Spleen (tissue), 7 donors: ENCODE data around the gene HCK.
A peak's percentile ranks its signal among the peaks of the same experiment; 100 is the strongest.

Source experiments
- CTCF ChIP-seq, 11 experiments: fragments of 200-600 bp in 7 of 11; fragments of 450-650 bp in 4 of 11; sonication (generic) in 4 of 11; IDR thresholded peaks in 8 of 11; conservative IDR thresholded peaks in 3 of 11; 1 replicate in 7 of 11; 2 replicates in 4 of 11; pipeline versions ENCODE4 v1.4.0 to v1.8.0; 2016 to 2021; ENCODE audit warnings: antibody characterized with exemption in 11 of 11, inconsistent platforms in 4 of 11, mild to moderate bottlenecking in 1 of 11
- POLR2A ChIP-seq, 3 donors: fragments of 450-650 bp; IDR thresholded peaks; one replicate each; pipeline ENCODE4 v1.5.1; 2017; ENCODE audit warnings: antibody characterized with exemption in 3 of 3, mild to moderate bottlenecking in 1 of 3
- POLR2AphosphoS5 ChIP-seq, 3 donors: sonication (generic); formaldehyde crosslinking; IDR thresholded peaks; one replicate each; pipeline ENCODE4 v1.5.1; 2017; ENCODE audit warnings: antibody characterized with exemption in 3 of 3
- donor health status: DM: no; HTN: no; CAD: no; lungs with moderate emphysema.
- donor health status: DM: no; HTN: no; CAD: no.
- donor health status: DM: no; HTN: no; CAD: no.

- TF ChIP-seq CTCF (IDR thresholded peaks at IDR 0.05 in 8 of 11, conservative IDR thresholded peaks at IDR 0.05 in 3 of 11): no peak
- peak in 1 of 3 donors; percentile 41 for TF ChIP-seq POLR2AphosphoS5 (IDR thresholded peaks at IDR 0.05)
- peak in 1 of 3 donors; percentile 7 for TF ChIP-seq POLR2A (IDR thresholded peaks at IDR 0.05)
Measured at GRCh38 chr20:32010666-32011065, 41.4 kb upstream of the HCK start.
